Natural killer cell (primary cell): ENCODE data around the gene FOXS1. TPM values are rescaled to one million over a fixed set of nuclear protein-coding genes. Genes with fewer than 3 reads are reported as not detected.

Source experiments
- ATAC-seq, 3 donors: fragments of 150-1000 bp in 2 of 3; fragments of 200-7000 bp in 1 of 3; cut with Tn5 transposase; 1 replicate in 1 of 3; 2 replicates in 2 of 3; pipeline ENCODE4 v1.10.0; 2021; ENCODE audit warnings: mild to moderate bottlenecking in 2 of 3, moderate library complexity in 2 of 3
- DNase-seq, 2 donors: peaks; one replicate each; pipeline versions ENCODE4 v3.0.0 to v3.0.0-alpha.2; 2013 to 2021; ENCODE audit warnings: mixed read lengths in 1 of 2
- H3K27ac ChIP-seq: one replicate; pipeline ENCODE4 v1.5.1; 2013; ENCODE audit warnings: mild to moderate bottlenecking, low read length
- H3K27me3 ChIP-seq: one replicate; pipeline ENCODE4 v1.6.1; 2013; ENCODE audit warnings: low read length; ENCODE audit not compliant: control insufficient read depth, insufficient read depth
- H3K36me3 ChIP-seq: one replicate; pipeline ENCODE4 v1.6.1; 2013; ENCODE audit warnings: low read length; ENCODE audit not compliant: control insufficient read depth, insufficient read depth
- H3K4me1 ChIP-seq: one replicate; pipeline ENCODE4 v1.6.1; 2013; ENCODE audit warnings: low read length; ENCODE audit not compliant: control insufficient read depth, insufficient read depth
- H3K4me3 ChIP-seq: one replicate; pipeline ENCODE4 v1.5.1; 2013; ENCODE audit warnings: low read length
- H3K9me3 ChIP-seq: one replicate; pipeline ENCODE4 v1.6.1; 2013; ENCODE audit warnings: low read length; ENCODE audit not compliant: control insufficient read depth, insufficient read depth
- H3K27ac Mint-ChIP-seq, 2 donors: one replicate each; pipeline ENCODE4 v1.8.0; 2022; ENCODE audit warnings: mild to moderate bottlenecking in 2 of 2, mixed read lengths in 2 of 2, moderate library complexity in 1 of 2
- H3K27me3 Mint-ChIP-seq, 2 donors: one replicate each; pipeline ENCODE4 v1.8.0; 2022; ENCODE audit warnings: low read depth in 2 of 2, mixed read lengths in 2 of 2
- H3K36me3 Mint-ChIP-seq: one replicate; pipeline ENCODE4 v1.8.0; 2022; ENCODE audit warnings: mixed read lengths
- H3K4me1 Mint-ChIP-seq, 2 donors: one replicate each; pipeline ENCODE4 v1.8.0; 2022; ENCODE audit warnings: mixed read lengths in 2 of 2
- H3K4me3 Mint-ChIP-seq: one replicate; pipeline ENCODE4 v1.8.0; 2022; ENCODE audit warnings: mild to moderate bottlenecking, moderate library complexity, mixed read lengths
- H3K9me3 Mint-ChIP-seq, 2 donors: one replicate each; pipeline ENCODE4 v1.8.0; 2022; ENCODE audit warnings: mixed read lengths in 2 of 2
- WGBS: methylation state at CpG from one replicate; pipeline ENCODE4 v1.1.7; 2013; ENCODE audit warnings: missing lambda C conversion rate; ENCODE audit not compliant: insufficient coverage; 5-methylcytosine and 5-hydroxymethylcytosine counted together
- intact Hi-C: fragments of 100-400 bp; cut with micrococcal nuclease; formaldehyde crosslinking; loops from one replicate; pipeline ENCODE4 v1.14.2; 2022
- total RNA-seq, 4 donors: library from RNA; stranded (reverse); fragments of 120-200 nt in 1 of 4; gene quantifications; one replicate each; pipeline versions ENCODE4 v1.2.3 to v1.2.4, GENCODE V29; 2013 to 2022
- TF ChIP-seq, protein P1 (sequence below): fragments of 200-600 bp; IDR thresholded peaks from one replicate; pipeline ENCODE4 v1.8.0; 2022; ENCODE audit warnings: antibody characterized with exemption

FOXS1 gene
- total RNA-seq, 3 donors from 2014 or later (not counting 1 experiment from before 2014, with no cell fraction given), result not detected

DNA sequence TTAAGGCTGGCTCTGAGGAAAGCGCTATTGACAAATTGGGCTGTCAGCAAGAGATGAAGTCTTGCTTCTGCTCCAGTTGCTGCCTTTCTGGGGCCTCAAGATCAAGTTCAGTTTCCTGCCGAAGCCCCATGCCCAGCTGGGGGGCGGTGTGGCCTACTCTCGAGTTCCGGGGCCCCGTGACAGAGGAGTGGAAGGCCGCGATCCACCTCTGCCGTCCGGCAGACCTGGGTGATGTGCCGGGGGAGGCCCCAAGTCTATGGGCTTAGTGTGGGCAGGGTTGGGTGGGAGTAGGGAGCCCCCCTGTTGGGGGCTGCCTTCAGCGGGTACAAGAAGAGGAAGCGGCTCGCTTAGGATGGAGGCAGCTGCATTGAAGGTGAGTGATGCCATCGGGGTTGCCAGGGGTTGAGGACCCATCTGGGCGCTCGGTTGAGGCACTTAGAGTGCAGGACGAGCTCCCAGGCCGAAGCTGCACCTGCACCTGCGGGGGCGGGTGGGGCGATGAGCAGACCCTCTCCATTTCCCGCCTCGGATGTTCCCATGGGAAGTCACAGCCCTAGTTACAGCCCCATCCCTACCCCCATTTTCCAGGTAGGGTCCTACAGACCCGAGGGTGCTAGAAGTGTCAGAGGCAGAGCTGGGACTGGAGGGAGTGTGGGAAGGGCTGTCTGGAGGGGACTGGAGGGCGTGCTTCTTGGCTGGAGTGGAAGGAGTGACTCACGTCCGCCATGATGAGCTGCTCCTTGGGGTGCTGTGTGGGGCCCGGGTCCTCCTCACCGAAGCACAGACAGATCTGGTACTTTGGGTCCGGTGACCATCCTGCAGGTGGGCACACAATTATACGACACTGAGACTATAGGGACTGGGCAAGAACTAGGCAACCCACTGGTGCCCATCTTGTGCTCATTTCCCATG, 2.9 kb upstream of the FOXS1 start:
- H3K27me3 Mint-ChIP-seq, result peaks cover 12 to 18% of the 10 kb centered on the region in 2 donors
- 76% methylated on average over 32 of the region's 32 CpGs for WGBS
- no peak for ATAC-seq
- H3K36me3 ChIP-seq, result no peaks in the 10 kb centered on the region
- H3K9me3 ChIP-seq, result no peaks in the 10 kb centered on the region
- peaks cover 4% of the 10 kb centered on the region for H3K4me1 ChIP-seq
- H3K27me3 ChIP-seq, result no peaks in the 10 kb centered on the region
- no peaks in the 10 kb centered on the region for H3K9me3 Mint-ChIP-seq
- H3K4me3 Mint-ChIP-seq, result no peak overlapping the region
- intact Hi-C loops, result no loop called here
- no peaks in the 10 kb centered on the region for H3K4me1 Mint-ChIP-seq
- H3K27ac ChIP-seq, result no peak overlapping the region
- H3K4me3 ChIP-seq, result no peak overlapping the region
- no peak for DNase-seq
- no peaks in the 10 kb centered on the region for H3K36me3 Mint-ChIP-seq
- TF ChIP-seq, protein P1, sequence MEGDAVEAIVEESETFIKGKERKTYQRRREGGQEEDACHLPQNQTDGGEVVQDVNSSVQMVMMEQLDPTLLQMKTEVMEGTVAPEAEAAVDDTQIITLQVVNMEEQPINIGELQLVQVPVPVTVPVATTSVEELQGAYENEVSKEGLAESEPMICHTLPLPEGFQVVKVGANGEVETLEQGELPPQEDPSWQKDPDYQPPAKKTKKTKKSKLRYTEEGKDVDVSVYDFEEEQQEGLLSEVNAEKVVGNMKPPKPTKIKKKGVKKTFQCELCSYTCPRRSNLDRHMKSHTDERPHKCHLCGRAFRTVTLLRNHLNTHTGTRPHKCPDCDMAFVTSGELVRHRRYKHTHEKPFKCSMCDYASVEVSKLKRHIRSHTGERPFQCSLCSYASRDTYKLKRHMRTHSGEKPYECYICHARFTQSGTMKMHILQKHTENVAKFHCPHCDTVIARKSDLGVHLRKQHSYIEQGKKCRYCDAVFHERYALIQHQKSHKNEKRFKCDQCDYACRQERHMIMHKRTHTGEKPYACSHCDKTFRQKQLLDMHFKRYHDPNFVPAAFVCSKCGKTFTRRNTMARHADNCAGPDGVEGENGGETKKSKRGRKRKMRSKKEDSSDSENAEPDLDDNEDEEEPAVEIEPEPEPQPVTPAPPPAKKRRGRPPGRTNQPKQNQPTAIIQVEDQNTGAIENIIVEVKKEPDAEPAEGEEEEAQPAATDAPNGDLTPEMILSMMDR, result no peak
- H3K27ac Mint-ChIP-seq, result no peak overlapping the region

DNA sequence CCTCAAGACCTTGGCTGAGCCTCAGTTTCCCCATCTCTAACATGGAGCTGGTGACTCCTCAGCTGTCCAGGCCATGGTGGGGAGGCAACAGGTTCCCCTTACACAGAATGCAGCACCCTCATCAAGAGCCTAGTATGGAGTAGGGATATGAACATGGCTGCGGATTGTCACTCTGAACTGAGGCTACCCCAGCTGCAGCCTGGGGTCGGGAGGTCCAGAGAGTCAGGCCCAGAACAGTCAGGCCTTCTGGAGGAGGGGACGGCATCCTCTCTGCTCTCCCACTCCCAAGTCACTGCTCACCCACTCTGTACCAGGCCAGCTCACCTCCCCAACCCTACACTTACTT, 1.4 kb upstream of the FOXS1 start:
- TF ChIP-seq, protein P1, result peak; percentile 54
- no peaks in the 10 kb centered on the region for H3K4me1 Mint-ChIP-seq
- H3K27me3 Mint-ChIP-seq, result peaks cover 12 to 18% of the 10 kb centered on the region in 2 donors
- no peaks in the 10 kb centered on the region for H3K9me3 Mint-ChIP-seq
- no peak overlapping the region for H3K27ac Mint-ChIP-seq
- H3K36me3 Mint-ChIP-seq, result no peaks in the 10 kb centered on the region
- no peaks in the 10 kb centered on the region for H3K9me3 ChIP-seq
- ATAC-seq (no peak), DNase-seq (no peak)
- no peak overlapping the region for H3K4me3 Mint-ChIP-seq
- WGBS, result 76% methylated on average over 3 of the region's 3 CpGs
- H3K27ac ChIP-seq, result no peak overlapping the region
- no peaks in the 10 kb centered on the region for H3K36me3 ChIP-seq
- H3K4me1 ChIP-seq, result peaks cover 4% of the 10 kb centered on the region
- H3K27me3 ChIP-seq, result no peaks in the 10 kb centered on the region
- intact Hi-C loops, result loop anchor here (1.0 kb wide), 1 partner anchor 24 kb away; no protein-coding TSS in a partner anchor
- no peak overlapping the region for H3K4me3 ChIP-seq

DNA sequence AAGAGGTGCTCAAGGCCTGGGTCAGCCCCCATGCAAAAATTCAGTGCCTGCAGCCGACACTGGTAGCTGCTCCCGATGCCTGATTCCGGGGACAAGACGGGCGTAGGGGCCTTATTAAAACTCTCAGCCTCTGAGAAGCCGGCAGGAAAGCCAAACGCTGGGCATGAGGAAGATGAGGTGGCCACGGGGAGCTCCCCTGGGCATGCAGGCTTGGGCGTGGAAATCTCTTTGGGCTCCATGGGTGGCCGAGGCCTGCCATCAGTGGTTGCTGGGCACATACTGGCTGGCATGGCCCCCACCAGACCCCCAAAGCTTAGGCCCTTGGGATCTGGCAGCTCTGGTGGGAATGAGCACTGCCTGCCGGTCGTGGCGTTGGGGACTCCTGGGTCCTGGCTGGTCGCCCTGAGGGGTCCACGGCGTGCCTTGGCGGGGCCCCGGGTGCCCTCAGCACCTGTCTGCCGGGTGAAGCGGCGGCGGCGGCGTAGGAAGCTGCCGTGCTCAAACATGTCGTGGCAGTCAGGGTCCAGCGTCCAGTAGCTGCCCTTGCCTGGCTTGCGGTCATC, 586 bp downstream of the FOXS1 start:
- H3K36me3 ChIP-seq, result no peaks in the 10 kb centered on the region
- TF ChIP-seq, protein P1, result no peak
- no peak overlapping the region for H3K27ac ChIP-seq
- H3K27me3 ChIP-seq, result no peaks in the 10 kb centered on the region
- no peak for ATAC-seq
- H3K9me3 Mint-ChIP-seq, result no peaks in the 10 kb centered on the region
- H3K27me3 Mint-ChIP-seq, result peaks cover 0 to 6% of the 10 kb centered on the region in 2 donors
- no peak overlapping the region for H3K4me3 Mint-ChIP-seq
- no peak overlapping the region for H3K27ac Mint-ChIP-seq
- intact Hi-C loops, result no loop called here
- no peaks in the 10 kb centered on the region for H3K9me3 ChIP-seq
- H3K36me3 Mint-ChIP-seq, result no peaks in the 10 kb centered on the region
- no peaks in the 10 kb centered on the region for H3K4me1 Mint-ChIP-seq
- no peak for DNase-seq
- no peak overlapping the region for H3K4me3 ChIP-seq
- 94% methylated on average over 28 of the region's 28 CpGs for WGBS
- H3K4me1 ChIP-seq, result peaks cover 4% of the 10 kb centered on the region
